DOHH2 (cell line): Measurements from ENCODE around the gene RPN2.

ENCODE experiments used
- EZH2phosphoT487 ChIP-seq: fragments of 200-600 bp; sonication (generic); IDR thresholded peaks from 2 replicates; pipeline ENCODE4 v1.6.1; 2017; ENCODE audit warnings: borderline replicate concordance, mild to moderate bottlenecking, antibody characterized with exemption, low read length, moderate library complexity, mixed read lengths
- TF ChIP-seq, protein P1 (sequence below): fragments of 200-600 bp; sonication (generic); IDR thresholded peaks from one replicate; pipeline ENCODE4 v1.5.1; 2014; ENCODE audit warnings: antibody characterized with exemption, mild to moderate bottlenecking, low read depth, low read length; ENCODE audit not compliant: poor library complexity, severe bottlenecking

GRCh38 chr20:37254114-37254878, 75.2 kb downstream of the RPN2 start:
- TF ChIP-seq, protein P1, sequence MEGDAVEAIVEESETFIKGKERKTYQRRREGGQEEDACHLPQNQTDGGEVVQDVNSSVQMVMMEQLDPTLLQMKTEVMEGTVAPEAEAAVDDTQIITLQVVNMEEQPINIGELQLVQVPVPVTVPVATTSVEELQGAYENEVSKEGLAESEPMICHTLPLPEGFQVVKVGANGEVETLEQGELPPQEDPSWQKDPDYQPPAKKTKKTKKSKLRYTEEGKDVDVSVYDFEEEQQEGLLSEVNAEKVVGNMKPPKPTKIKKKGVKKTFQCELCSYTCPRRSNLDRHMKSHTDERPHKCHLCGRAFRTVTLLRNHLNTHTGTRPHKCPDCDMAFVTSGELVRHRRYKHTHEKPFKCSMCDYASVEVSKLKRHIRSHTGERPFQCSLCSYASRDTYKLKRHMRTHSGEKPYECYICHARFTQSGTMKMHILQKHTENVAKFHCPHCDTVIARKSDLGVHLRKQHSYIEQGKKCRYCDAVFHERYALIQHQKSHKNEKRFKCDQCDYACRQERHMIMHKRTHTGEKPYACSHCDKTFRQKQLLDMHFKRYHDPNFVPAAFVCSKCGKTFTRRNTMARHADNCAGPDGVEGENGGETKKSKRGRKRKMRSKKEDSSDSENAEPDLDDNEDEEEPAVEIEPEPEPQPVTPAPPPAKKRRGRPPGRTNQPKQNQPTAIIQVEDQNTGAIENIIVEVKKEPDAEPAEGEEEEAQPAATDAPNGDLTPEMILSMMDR = no peak
- TF ChIP-seq EZH2phosphoT487 = no peak
